CD4-positive, alpha-beta T cell treated with Interleukin-4 for 4 hours (primary cell): ENCODE measurements around the gene LTBP4.
A peak's percentile ranks its signal among the peaks of the same experiment; 100 is the strongest.
"Not testable (repeated sequence)": the region's sequence is repeated elsewhere in the genome, so short reads cannot be mapped to it uniquely, and the experiment has no call there.

Source experiments
- DNase-seq: peaks from one replicate; pipeline ENCODE4 v3.0.0-alpha.2; 2020

The LTBP4 gene

DNA sequence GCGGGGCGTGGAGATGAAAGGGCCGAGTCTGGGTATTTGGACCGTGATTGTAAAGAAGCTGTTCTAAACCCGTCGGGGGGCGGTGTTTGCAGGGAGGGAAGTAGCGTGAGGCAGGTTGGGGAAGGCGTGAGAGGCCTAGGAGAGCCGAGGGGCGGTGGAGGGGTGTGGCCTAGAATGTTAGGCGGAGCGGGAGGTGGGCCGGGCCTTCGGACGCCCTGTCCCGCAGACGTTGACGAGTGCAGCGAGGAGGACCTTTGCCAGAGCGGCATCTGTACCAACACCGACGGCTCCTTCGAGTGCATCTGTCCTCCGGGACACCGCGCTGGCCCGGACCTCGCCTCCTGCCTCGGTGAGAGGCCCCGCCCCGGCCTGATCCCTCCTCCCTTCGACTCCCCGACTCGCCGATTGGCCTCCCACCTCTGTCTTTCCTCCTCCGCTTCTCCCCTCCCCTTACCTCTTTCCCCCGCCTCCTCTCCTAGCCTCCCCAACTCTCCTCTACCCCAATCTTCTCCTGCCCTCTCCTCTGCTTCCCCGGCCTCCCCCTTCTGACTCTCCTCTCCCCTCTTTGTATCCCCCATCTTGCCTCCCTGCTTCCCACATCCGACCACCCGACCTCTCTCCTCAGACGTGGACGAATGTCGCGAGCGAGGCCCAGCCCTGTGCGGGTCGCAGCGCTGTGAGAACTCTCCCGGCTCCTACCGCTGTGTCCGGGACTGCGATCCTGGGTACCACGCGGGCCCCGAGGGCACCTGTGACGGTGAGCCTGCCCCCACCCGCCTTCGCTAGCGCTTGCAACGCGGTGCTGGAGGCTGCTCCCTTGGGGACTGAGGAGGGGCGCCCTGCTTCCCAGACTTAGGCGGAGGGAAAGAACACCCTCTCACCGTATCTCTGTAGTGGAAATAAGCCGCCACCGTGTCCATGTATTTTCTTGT is 12.8 kb downstream of the LTBP4 start:
- peak; percentile 77 for DNase-seq

DNA sequence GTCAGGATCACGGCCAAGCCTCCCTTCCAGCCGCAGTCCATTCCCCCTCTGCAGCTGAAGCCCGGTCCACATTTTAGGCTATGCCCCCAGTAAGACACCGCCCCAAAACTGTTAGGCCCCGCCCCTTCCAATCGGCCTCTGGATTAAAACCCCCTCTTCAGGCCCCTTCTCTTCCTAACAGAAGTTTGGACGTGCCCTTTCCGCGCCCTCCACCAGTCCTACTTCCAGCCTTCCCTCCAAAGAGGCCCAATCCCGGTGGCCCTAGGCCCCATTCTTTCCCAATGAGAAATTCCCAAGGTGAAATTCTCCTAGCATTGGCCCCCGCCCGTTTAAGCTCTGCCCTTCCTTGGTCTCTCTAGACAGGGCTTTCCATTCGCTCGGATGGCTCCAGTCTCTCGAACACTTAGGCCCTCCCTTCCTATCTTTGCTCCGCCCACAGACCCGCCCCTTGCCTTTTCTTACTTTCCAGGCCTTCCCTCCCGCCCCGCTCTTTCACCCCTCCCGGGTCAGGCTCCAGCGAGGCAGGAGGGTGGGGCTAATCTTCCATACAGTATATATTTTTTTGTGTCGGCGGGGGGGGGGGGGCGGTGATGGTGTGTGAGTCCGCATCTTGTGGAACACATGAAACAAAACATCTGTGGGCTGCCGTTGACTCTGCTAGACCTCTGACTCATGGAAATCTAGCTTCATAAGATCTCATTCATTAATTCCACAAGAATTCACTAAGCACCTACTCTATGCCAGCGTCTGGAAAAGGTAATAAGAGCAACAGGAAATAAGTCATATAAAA is 13.6 kb downstream of the LTBP4 start:
- DNase-seq, result peak; percentile 87

DNA sequence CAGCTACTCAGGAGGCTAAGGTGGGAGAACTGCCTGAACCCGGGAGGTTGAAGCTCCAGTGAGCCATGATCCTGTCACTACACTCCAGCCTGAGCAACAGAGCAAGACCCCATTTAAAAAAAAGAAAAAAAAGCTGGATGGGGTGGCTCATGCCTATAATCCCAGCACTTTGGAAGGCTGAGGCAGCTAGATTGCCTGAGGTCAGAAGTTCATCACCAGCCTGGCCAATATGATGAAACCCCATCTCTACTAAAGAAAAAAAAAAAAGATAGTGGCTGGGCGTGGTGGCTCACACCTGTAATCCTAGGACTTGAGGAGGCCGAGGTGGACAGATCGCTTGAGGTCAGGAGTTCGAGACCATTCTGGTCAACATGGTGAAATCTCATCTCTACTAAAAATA is 15.0 kb downstream of the LTBP4 start:
- DNase-seq, result no peak

DNA sequence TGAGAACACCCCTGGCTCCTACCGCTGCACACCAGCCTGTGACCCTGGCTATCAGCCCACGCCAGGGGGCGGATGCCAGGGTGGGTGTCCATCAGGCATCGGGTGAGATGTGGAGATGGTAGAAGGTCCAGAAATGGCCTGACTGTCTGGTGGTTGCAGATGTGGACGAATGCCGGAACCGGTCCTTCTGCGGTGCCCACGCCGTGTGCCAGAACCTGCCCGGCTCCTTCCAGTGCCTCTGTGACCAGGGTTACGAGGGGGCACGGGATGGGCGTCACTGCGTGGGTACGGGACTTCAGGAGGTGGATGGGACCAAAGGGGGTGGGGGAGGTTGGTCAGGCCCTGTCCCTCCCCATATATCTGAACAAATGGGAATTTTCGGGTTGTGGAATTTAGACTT is 15.8 kb downstream of the LTBP4 start:
- no peak for DNase-seq

DNA sequence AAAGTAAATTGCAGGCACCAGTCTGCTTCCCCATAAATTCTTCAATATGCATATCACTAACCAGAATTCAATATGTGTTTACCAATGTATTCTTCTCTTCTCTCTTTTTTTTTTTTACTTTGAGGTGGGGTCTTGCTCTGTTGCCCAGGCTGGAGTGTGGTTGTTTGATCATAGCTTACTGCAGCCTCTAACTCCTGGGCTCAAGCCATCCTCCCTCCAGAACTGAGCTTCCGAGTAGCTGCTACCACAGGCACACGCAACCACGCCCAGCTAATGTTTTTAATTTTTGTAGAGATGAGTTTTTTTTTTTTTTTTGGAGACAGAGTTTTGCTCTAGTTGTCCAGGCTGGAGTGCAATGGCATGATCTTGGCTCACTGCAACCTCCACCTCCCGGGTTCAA is 16.8 kb downstream of the LTBP4 start:
- DNase-seq, result no peak

DNA sequence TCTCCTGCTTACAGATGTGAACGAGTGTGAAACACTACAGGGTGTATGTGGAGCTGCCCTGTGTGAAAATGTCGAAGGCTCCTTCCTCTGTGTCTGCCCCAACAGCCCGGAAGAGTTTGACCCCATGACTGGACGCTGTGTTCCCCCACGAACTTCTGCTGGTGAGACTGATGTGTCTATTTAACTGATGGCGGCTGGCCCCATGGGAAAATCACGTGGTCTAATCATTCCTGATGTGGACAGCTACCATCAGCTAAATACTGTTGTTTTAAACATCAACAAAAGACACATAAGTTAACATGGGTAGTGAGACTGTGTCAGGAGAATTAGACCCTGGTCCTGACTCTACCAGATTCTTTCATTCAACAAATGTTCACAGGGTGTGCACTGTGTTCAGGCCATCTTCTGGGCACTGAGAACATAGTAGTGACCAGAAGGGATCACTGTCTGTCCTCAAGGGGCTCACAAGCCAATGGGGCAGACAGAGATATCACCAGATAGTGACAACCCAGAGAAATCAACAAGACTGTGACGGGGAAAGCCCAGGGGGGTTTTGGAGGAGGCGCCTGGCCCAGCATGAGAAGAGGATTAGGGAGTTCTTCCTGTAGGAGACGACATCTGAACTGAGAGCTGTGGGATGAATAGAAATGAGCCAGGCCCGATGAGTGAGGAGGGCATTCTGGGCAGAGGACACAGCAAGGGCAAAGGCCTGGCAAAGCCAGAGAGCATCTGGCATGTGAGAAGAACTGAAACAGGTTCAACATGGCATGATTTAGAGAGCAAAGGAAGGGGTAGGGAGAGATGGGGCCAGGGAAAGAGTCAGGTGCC is 18.4 kb downstream of the LTBP4 start:
- no peak for DNase-seq

DNA sequence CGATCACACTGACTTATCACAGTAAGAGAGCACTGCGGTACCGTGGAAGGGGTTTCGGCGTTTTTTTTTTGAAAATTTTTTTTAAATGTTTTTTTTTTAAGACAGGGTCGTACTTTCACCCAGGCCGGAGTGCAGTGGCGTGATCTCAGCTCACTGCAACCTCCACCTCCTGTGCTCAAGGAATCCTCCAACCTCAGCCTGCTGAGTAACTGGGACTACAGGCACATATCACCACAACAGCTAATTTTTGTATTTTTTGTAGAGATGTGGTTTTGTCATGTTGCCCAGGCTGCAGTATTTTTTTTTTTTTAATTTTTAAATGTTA is 19.0 kb downstream of the LTBP4 start:
- no peak for DNase-seq

DNA sequence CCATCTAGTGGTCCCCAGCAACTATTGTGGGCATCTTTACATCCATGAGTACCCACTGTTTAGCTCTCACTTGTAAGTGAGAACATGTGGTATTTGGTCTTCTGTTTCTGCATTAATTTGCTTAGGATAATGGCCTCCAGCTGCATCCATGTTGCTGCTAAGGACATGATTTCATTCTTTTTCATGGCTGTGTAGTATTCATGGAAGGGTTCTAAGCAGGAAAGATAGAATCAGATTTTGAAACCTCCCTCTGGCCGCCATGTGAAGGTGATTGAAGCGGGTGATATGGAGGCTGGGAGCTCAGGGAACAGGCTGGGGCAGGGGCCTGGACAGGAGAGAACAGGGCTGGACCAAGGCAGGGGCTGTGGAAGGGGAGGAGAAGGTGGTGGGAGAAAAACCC is 20.1 kb downstream of the LTBP4 start:
- DNase-seq, result no peak

DNA sequence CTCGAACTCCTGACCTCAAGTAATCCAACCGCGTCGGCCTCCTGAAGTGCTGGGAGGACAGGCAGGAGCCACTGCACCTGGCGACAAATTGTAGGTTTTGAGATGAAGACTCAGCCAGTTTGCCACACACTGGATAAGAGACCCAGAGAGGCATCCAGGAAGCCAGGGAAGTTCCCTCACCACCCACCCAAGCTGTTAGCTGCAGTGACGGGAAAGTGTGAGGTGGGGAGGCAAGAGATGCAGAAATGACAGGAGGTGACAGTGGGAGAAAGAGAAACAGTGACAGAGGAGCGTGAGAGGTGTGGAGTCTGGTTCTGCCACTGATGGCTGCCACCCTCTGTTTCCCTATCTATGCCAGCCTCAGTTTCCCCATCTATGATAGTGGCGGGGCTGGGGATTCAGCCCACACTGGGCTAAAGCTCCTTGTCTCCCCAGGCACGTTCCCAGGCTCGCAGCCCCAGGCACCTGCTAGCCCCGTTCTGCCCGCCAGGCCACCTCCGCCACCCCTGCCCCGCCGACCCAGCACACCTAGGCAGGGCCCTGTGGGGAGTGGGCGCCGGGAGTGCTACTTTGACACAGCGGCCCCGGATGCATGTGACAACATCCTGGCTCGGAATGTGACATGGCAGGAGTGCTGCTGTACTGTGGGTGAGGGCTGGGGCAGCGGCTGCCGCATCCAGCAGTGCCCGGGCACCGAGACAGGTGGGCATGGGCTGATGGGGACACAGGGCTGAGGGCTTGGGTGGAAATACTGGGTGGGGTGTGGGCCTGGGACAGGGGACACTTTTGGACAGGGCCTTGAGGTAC is 21.0 kb downstream of the LTBP4 start:
- DNase-seq, result no peak

DNA sequence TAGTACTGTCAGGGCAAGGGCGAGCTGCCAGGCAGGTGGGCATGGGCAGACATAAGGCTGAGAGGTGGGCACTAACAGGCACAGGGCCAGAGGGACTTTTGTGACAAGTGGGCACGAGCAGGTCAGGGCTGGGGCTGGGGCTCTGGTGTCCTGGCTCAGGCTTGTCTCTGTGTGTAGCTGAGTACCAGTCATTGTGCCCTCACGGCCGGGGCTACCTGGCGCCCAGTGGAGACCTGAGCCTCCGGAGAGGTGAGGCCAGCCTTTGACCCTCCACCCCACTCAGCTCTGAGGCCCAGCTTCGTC is 21.6 kb downstream of the LTBP4 start:
- DNase-seq, result no peak

DNA sequence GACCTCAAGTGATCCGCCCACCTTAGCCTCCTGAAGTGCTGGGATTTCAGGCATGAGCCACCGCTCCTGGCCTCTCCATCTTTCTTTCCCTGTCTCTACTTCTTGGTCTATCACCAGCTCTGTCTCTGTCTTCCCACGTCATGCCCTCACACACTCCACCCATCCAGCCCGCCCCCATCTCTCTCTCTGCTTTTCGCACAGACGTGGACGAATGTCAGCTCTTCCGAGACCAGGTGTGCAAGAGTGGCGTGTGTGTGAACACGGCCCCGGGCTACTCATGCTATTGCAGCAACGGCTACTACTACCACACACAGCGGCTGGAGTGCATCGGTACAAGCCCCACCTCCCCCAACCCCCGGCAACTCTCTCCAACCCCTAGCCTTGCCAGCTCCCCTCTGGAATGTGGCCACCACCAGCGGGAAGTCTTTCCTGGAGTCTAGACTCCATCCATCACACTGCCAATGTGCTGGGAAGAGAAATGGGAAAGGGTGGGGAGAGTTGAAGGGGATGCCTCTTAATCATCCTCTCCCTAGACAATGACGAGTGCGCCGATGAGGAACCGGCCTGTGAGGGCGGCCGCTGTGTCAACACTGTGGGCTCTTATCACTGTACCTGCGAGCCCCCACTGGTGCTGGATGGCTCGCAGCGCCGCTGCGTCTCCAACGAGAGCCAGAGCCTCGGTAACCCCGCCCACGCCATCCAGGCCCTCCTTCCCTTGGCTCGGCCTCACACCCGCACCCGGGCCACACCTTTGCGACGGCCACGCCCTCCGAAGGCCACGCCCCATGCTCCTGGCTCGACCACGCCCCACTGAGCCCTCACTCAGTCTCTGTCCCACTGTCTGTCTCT is 22.5 kb downstream of the LTBP4 start:
- DNase-seq, result no peak

DNA sequence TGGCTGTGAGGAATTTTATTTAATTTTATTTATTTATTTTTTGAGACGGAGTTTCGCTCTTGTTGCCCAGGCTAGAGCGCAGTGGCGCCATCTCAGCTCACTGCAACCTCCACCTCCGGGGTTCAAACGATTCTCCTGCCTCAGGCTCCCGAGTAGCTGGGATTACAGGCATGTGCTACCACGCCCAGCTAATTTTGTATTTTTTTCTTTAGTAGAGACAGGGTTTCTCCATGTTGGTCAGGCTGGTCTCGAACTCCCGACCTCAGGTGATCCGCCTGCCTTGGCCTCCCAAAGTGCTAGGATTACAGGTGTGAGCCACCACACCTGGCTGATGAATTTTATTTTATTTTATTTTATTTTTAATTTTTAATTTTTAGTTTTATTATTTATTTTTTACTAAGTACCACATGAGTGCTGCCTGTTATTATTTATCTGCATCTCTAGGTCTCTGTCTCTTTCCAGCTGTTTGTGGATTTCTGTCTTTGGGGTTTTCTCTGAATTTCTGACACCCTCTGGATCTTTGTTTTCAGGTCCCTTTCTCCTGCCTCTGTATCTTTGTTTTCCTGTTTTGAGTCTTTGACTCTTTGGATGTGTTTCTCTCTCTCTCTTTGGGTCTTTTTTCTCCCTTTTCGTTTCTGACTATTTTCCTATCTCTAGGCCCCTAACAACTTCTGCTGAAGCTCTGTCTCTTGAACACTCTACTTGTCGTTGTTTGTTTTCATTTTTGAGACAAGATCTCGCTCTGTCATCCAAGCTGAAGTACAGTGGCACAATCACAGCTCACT is 23.4 kb downstream of the LTBP4 start:
- DNase-seq, result not testable (repeated sequence)

DNA sequence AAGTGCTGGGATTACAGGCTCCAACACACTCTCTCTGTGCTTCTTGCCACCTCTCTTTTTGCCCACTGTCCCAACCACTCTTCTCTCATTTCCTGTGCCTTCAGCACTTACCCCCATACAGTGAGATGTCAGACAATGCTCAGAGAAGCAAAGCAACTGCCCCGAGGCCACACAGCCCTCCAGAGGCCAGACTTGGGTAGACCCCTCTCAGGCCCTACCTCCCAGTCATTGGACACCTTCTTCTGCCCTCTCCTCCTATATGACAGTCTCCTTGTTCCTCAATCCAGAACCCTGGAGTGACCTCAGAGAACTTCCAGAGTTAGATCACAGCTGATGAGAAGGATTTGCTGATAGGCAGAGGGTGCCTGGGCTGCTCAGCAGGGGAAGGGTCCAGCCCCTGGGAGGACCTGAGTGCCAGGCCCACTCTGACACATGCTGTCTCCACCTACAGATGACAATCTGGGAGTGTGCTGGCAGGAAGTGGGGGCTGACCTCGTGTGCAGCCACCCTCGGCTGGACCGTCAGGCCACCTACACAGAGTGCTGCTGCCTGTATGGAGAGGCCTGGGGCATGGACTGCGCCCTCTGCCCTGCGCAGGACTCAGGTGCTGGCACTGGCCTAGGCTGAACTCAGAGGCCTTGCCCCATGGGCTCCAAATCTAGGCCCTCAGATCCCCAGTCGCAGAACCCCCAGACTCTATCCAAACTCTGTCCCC is 24.4 kb downstream of the LTBP4 start:
- DNase-seq, result no peak

DNA sequence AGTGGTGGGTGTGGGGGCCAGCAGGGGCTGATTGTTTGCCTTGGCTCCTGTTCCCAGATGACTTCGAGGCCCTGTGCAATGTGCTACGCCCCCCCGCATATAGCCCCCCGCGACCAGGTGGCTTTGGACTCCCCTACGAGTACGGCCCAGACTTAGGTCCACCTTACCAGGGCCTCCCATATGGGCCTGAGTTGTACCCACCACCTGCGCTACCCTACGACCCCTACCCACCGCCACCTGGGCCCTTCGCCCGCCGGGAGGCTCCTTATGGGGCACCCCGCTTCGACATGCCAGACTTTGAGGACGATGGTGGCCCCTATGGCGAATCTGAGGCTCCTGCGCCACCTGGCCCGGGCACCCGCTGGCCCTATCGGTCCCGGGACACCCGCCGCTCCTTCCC is 25.7 kb downstream of the LTBP4 start:
- no peak for DNase-seq

DNA sequence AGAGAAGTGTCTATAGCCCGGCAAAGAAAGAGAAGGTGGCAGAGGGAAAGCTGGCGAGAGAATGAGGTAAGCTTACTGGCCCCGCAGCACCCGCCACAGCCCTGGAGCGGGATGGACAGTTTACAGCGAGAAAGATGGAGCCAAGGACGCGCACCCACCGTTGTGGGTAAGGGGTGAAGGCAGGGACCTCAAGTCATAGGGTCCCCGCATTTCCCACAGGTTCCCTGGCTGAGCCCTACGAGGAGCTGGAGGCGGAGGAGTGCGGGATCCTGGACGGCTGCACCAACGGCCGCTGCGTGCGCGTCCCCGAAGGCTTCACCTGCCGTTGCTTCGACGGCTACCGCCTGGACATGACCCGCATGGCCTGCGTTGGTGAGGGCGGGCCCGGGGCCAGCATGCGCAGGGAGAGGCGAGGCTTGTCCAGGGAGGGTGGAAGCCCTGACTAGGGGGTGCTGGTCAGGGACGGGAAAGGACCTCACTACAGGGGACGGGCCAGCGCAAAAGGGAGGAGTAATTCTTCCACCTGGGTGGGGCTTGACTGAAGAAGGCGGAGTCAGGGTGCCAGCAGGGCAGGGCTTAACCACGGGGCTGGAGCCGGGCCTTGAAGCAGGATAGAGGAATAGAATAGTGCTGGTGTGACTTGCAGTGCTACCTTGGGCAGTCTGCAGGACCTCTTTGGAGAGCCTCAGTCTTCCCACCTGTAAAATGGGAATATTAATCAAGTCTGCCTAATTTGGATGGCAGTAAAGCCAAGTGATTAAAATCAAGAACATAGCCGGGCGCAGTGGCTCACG is 26.5 kb downstream of the LTBP4 start:
- DNase-seq, result no peak

DNA sequence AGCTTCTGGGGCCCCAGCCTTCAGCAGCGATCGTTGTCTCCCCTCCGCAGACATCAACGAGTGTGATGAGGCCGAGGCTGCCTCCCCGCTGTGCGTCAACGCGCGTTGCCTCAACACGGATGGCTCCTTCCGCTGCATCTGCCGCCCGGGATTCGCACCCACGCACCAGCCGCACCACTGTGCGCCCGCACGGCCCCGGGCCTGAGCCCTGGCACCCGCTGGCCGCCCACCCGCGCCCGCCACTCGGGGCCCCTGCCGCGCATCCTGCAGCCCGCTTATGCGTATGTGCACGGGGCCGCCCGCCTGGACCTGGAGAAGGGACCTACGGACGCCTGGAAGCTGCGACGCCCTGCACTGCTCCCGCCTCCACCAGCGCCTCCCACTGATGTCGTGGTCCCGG is 28.2 kb downstream of the LTBP4 start:
- DNase-seq, result no peak

DNA sequence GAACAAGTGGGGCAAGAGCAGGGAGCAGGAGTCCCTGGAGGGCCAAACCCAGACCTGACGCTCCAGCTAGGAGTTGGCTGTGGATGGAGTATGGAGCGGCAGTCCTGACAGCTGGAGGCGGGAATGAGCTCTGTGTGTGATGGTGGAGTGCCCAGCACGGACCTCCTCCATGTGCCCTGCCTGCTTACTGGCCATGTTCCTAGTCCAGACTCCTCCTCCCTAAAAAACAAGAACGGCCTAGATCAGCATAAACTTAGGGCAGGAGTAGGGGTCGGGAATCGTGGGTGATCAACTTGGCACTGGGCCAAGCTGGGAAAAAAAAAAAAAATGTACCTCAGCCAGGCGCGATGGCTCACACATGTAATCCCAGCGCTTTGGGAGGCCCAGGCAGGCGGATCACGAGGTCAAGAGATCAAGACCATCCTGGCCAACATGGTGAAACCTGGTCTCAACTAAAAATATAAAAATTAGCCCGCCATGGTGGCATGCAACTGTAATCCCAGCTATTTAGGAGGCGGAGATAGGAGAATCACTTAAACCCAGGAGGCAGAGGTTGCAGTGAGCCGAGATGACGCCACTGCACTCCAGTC is 29.5 kb downstream of the LTBP4 start:
- DNase-seq, result no peak

DNA sequence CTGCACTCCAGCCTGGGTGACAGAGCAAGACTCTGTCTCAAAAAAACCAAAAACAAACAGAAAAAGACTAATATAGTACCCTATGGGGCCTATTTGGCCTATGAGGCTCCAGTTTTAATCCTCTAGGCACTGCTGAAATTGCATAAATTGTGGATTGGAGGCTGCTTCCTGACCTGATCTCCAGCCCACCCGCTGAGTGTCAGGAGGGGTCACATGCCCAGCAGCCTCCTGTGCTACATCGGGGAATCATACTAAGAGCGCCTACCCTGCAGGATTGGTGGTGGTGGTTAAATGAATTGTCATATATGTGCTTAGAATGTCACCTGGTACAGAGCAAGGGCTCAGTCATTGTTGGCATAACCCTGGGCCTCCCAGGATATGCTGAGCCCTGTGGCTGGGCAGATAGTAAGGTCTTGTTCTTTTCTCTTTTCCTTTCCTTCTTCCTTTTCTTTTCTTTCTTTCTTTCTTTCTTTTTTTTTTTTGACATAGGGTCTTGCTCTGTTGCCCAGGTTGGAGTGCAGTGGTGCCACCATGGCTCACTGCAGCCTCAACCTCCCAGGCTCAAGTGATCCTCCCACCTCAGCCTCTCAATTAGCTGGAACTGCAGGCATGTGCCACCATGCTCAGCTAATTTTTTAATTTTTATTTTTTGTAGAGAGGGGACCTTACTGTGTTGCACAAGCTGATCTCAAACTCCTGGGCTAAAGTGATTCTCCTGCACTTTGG is 31.3 kb downstream of the LTBP4 start:
- no peak for DNase-seq
